GF-D8 (cell line): Measurements from ENCODE around the gene OR8B12.
A peak's percentile ranks its signal among the peaks of the same experiment; 100 is the strongest.

Experiments
- DNase-seq: peaks from one replicate; lab custom pipeline; 2025; lab: John Stamatoyannopoulos, UW

The OR8B12 gene, protein sequence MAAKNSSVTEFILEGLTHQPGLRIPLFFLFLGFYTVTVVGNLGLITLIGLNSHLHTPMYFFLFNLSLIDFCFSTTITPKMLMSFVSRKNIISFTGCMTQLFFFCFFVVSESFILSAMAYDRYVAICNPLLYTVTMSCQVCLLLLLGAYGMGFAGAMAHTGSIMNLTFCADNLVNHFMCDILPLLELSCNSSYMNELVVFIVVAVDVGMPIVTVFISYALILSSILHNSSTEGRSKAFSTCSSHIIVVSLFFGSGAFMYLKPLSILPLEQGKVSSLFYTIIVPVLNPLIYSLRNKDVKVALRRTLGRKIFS

DNA sequence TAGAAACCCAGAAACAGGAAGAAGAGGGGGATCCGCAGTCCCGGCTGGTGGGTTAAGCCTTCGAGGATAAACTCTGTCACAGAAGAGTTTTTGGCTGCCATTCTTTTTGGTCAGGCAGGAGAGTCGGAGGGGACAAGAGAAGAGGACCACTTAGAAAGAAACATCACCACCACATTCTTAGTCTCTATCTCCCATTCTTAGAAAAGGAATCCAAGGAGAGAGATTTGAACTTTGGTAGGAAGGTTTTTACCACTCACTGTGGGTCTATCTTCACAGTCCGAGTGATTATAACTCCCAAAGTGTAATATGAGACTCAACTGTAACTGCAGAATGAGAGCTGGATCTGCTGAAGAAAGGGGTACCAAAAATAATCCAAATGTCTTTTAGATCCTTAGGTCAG, at the start of gene OR8B12:
OR8B12 (minus strand) TSS at position 101 of the 400 bp plus-strand sequence; CDS start at position 101, 0 bp downstream.
- DNase-seq: no peak

DNA sequence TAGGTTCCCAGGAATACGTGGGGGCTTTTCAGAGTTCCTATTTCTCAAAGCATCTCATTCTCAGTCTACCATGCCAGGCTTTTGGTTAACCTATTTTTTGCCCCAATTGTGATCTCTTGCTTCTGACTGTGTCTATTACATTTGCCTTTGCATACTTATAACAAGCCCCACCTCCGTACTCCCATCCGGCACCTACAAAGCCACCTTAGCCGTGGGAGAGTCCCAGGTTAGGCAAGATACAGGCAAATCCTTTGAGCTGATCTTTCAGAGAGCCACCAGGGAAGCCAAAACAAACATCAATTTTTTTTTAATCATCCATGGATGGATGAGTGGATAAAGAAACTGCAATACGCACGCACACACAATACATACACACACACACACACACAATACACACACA, 49.2 kb upstream of the OR8B12 start:
- no peak for DNase-seq

DNA sequence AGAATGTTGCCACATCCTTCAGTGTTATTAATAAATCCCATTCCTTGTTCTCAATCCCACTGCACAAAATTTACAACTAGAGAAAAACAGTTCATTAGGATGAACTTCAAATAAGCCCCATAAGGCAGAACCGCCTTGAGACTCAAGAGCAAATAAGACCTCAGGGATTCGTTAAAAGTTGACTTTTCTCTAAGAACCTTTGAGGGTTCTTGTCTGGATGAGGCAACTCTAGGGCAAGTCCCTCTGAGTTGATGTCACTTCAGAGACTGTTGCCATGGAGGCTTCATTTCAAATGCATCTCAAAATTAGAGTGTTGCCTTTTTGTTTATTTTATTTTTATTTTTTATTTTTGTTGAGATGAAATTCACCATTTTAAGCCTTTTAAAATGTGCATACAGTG, 48.0 kb upstream of the OR8B12 start:
- DNase-seq: no peak

DNA sequence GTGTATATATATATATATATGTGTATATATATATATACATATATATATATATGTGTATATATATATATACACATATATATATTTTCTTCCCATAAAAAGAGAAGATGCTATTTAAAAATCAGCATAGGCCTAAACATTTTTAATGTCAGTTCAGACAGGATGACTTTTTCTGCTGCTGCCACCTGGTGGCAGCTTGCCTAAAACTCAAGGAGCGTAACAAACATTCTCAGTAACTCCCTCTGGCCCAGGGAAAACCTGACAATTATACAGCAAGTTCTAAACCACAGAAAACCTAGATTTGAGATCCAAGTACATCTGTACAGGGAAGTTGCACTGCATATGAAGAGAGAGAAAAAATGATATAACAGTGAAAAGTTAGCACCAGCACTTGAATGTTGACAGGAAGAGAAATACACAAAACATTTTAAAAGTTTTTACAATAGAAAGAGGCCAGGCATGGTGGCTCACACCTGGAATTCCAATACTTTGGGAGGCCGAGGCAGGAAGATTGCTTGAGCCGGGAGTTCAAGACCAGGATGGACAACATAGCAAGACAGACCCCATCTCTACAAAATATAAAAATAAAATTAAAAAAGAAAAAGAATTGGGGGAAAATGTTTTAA, 42.9 kb upstream of the OR8B12 start:
- peak; percentile 43 for DNase-seq

DNA sequence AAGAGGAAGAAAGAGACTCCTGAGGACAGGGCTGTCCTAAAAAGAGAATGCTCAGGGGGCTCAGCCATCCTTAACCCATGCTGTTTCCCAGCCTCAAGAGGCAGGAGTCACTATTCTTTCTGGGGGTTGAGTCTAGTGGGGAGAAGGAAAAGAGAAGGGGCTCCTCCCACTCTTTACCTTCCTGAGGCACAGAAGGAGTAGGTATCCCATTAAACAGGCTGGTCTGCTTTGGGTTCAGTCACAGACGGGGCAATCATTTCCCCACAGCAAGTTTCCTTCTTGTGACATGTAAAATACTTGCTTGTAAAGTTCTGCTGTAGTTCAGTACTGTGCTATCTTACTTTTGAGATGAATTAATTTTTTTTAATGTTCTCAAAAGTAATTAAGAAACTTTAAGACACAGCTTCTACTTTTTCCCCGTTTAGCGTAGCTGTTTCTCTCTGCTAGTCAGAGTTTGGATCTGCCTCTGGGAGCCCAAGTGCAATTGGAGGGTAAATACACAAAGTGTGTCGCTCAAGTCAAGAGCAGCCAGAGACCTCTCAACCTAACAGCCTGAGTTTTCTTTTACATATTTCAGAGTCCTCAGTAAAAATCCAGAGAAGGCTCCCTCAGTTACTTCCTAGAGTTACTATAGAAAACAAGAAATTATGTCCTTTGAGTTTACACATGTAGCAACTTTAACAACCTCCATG, 41.4 kb upstream of the OR8B12 start:
- DNase-seq: no peak

DNA sequence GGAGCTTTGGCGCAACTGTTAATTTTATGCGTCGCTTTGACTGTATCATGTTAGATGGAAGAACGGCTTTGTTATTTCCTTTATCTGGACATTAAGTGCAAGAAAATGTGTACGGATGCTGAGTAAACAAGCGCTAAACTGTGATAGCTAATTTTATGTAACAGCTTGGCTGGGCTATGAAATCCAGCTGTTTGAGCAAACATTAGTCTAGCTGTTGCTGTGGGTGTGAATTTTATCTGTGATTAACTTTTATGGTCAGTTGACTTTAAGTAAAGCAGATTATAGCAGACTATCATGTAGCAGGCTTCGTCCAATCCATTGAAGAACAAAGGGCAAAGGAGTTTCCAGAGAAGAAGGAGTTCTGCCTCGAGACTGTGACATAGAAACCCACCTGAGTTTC, 40.3 kb upstream of the OR8B12 start:
- DNase-seq: no peak

DNA sequence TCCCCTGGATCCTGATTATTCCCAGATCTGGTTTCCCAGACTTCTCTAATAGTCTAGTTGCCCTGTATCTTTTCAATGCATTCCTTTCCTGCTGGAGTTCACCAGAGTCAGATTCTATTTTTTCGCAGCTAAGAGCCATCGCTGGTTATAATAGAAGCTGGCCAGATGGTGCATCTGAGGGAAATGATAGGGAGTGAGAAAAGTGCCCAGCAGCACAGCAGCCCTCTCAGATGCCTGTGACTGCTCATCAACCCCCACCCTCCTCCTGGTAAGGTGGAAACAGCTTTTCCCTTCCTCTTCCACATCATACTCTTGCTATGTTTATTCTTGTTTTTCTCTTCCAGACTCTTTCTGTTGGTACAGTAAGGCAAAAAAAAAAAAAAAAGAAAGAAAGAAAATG, 39.1 kb upstream of the OR8B12 start:
- DNase-seq: no peak

DNA sequence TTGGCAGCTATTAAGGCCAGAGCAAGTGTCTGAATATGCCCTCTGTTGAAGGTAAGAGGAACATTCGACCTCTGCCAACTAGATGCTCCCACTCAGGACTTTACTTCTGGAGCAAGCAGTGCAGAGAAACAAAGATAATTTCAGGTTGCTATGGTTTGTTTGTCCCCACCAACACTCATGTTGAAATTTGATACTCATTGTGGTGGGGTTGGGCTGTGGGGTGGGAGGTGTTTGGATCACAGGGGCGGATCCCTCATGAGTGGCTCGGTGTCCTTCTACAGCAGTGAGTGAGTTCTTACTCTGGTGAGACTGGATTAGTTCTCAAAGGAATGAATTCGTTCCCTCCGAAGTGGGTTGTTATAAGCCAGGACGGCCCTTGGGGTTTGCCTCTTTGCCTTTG, 38.4 kb upstream of the OR8B12 start:
- DNase-seq: no peak

DNA sequence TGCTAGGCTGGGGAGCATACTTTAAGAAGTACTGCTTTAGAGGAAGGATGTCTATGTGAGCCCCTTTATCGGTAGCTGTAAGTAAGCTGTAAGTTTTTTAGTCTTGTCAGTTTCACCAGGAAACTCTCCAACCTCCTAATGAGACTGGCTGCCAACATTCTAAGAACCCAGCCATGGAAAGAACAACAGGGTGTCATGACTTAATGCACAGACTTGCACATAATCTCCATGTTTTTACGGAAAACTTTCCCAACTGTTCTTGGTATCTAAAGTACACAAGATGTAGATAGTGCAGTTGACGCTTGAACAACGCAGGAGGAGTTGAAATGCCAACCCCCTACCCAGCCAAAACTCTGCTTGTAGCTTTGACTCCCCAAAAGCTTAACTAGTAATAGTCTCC, 35.3 kb upstream of the OR8B12 start:
- no peak for DNase-seq

DNA sequence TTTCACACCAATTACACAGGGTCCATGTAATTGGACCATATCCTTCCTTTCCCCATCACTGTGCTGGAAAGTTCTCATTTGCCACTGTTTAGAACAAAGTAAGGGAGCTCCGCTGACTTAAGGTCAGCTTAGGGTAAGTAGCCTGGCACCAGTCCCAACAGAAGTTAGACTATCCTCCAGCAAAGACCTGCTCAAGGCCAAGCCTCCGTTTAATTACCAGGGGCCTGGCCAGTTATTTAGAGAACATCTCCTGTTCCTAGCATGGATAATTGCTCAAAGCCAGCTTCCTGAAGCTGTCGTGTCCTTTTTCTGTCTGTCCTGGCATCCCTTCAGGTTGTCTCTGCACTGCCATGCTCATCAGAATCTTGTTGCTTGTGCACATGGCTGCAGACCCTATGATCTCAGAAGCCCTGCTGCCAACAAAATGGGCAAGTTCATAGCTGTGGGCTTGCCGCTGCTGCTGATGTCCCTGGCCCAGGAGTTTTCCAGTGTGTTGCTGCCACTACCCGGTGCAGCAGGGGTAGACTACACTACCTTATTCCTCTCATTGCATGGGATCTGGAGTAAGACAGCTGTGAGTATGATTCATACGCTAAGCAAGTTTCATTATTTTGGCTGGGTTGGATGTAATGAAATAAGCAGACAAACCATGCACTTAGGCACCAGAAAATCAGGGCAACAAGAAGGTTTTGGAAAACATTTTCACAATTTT, 34.4 kb upstream of the OR8B12 start:
- DNase-seq: no peak

DNA sequence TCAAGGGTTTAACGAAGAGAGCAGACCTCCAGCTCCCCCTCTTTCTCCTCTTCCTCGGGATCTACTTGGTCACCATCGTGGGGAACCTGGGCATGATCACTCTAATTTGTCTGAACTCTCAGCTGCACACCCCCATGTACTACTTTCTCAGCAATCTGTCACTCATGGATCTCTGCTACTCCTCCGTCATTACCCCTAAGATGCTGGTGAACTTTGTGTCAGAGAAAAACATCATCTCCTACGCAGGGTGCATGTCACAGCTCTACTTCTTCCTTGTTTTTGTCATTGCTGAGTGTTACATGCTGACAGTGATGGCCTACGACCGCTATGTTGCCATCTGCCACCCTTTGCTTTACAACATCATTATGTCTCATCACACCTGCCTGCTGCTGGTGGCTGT, 26.7 kb upstream of the OR8B12 start:
- no peak for DNase-seq

DNA sequence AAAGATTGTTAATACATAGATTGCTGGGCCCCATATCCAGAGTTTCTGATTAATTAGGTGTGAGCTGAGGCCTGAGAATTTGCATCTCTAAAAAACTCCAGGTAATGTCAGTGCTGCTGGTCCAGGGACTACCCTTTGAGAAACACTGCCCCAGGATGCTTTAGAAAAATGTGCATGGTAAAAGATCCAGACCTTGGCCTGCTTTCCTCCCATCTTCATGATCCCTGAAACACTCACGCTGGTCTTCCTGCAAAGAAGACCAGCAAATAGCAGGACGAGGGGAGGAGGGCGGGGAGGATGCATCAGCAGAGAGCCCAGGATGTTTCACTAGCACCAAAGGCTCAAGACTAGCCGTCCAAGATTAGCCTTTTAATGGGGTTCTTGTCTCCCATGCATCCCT, 26.2 kb upstream of the OR8B12 start, which contains the start of gene OR8A1:
OR8A1 (plus strand) TSS at position 301 of the 400 bp plus-strand sequence. CDS start 123 bp downstream, outside the sequence.
- no peak for DNase-seq

DNA sequence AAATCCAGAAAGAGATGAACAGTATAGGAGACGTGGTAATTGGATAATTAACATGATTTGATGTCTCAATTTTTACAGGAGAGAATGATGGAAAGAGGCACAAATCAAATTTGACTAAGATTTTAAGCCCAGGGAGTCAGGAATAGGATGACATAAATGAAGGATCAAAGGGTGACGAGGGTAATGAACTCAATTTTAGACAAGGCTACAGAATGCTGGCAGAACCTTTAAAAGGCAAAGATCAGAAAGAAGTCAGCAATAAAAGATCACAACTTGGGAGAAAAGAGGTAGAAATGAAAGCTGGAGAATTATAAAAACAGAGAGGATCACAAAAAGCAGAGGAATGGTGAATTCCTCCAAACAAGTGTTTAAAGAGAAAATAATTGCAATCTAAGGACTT, 13.4 kb upstream of the OR8B12 start:
- DNase-seq: no peak

DNA sequence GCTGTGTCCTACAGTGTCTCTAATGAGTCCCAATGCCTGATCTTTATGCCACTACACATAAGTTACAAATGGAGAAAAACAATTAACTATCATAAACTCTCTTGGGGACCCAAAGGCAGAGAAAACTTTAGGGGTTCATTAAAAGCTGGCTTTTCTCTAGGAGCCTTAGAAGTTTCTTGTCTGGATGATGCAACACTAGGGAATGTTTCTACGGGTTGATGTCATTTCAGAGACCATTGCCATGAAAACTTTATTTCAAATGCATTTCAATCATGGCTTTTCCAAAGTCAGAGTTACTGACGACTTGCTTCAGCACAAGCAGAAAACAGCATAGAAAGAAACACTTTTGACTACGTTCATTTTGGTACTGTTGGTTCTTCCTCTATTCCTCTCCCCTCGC, 8.5 kb upstream of the OR8B12 start:
- DNase-seq: no peak

DNA sequence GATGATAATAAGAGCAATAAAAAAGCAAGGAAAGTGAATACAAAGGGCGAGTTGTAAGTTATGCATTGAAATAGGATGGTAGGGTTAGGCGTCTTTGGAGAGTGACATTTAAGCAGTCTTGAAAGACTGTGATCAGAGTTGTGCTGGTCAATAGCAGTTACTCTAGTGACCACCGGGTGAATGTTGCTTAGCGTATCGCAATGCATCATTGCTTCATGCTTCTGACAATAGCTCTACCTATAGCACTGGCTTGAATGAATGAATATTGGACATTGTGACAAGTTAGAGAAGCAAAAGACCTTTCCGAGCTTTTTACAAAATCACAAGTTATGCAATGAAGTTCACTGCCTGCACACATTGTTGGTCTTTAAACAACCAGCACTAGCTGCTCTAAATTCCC, 7.7 kb upstream of the OR8B12 start:
- no peak for DNase-seq

DNA sequence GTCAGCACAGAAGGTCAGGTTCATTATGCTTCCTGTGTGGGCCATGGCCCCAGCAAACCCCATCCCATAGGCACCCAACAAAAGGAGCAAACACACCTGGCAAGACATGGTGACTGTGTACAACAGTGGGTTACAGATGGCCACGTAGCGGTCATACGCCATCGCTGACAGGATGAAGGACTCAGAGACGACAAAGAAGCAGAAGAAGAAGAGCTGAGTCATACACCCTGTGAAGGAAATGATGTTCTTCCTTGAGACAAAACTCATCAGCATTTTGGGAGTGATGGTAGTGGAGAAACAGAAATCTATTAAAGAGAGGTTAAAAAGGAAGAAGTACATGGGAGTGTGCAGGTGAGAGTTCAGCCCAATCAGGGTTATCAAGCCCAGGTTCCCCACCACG, 309 bp downstream of the OR8B12 start:
- DNase-seq: no peak

DNA sequence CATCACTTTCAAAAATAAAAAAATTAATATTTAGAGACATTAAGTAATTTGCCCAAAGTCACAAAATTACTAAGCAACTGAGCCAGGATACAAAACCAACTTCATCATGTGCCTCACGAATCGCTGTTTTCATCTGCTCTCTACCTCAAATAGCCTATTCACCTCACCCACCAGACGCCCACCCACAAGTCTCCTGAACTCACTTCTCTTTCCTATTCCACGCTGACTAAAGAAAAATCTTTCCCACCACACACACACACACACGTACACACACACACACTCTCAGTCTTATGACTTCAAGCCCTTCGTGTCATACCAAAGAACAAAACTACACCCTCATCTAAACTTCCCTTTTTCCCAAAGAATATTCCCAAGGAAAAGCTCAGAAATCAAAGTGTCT, 2.2 kb downstream of the OR8B12 start:
- DNase-seq: no peak

DNA sequence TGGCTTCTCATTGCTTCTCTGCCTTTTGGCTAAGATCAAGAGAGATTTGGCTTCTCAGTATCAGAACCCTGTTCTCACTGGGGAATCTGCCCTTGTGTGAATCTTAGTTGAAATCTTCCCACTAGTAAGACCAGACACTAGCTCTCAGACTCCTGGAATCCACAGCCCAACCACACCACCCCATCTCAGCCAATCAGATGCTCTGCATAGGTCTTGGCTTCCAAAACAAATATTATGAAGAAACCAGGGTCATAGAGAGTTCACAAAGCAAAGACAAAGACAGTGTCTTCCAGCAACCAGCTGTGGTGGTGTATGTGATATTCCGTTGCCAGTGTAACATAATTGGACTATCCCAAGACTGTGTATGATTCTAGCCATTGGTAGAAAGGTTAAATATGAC, 5.4 kb downstream of the OR8B12 start:
- no peak for DNase-seq

DNA sequence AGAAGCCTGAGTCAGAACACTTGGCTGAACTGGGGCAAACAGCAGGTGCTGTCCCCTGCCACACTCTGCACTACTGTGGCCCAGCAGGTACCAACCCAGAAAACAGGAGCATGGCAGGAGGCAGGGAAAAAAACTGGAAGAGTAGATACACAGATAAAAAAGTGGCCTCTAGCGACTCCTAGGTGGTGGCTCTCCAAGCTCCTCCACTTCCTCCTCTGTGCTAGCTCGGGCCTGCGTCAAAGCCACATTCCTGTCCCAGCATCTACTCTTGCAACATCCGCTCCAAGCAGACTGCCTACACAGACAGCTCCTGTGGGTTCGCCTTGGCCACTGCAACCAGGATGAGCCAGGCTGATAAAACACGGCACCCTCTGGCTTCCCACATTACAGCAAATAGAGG, 6.9 kb downstream of the OR8B12 start:
- DNase-seq: peak; percentile 74

DNA sequence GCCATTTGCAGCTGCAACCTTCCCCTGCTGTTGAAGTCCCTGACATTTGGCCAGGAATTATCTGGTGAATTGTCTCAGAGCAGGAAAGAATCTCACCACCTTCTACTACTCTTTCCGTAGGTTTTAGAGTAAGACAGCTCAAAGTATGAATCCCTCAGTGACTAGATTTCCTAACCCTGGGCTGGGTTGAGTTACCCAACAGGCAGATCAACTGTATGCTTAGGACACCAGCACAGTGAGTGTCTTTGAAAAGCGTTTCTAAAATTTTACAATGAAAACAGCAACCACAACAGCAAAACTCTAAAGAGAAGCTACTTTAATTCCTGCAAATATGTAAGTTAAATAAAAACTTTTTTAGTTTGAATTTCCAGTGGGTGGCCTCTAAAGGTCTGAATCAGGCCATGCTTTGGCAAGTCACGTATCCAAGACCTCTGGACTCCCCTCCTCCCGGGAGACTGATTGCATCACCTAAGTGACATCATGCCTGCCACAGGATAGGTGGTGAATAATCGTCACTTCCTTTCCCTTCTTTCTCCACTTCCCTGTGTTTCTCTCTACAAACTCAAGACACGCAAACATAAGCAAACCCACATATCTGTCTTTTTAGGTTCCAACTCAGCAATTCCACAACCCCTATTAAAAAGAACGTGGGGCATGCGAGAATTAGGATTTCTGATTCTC, 7.8 kb downstream of the OR8B12 start:
- DNase-seq: no peak

DNA sequence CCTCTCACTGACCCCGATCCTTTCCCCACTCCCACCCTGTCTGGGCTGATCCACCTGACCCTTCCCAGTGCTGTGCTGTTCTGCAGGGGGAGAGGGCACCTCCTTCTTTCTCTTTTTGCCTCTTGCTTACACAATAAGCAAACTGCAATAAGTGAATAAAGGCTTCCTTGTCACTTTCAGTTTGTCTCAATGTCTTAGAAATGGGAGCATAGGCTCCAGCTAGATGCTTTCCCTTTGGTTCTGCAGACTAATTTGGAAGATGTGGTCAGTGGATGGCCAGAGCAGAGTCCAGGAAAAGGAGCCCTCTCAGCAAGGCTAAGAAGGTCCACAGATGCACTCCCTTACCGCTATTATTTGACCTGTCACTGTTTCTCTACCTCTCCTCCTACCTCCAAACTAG, 9.4 kb downstream of the OR8B12 start:
- no peak for DNase-seq

DNA sequence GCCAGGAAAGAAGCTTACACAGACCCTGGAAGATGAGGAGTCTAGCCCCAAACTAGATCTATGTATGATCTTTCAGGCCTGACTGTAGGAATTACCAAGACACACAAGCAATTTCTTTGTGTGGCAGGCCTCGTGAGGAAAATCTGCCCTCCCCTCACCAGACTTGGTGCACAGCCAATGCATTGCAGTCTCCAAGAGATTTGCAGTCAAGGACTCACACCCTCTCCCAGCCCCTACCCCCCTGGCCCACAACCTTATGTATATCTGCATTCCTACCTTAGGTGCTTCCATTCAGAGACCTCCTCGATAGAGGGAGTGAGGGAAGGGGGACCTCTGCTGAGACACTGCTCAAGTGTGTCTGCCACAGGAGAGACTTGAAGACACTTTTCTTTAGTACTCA, 9.8 kb downstream of the OR8B12 start:
- DNase-seq: no peak
